ENCODE data around the gene AVL9.
A peak's percentile ranks its signal among the peaks of the same experiment; 100 is the strongest.

AVL9 gene

GRCh38 chr7:32477649-32477980, 17.7 kb upstream of the AVL9 start:
- no peak for DNase-seq (ENCODE audit: low read depth)
- TF ChIP-seq, protein P1, sequence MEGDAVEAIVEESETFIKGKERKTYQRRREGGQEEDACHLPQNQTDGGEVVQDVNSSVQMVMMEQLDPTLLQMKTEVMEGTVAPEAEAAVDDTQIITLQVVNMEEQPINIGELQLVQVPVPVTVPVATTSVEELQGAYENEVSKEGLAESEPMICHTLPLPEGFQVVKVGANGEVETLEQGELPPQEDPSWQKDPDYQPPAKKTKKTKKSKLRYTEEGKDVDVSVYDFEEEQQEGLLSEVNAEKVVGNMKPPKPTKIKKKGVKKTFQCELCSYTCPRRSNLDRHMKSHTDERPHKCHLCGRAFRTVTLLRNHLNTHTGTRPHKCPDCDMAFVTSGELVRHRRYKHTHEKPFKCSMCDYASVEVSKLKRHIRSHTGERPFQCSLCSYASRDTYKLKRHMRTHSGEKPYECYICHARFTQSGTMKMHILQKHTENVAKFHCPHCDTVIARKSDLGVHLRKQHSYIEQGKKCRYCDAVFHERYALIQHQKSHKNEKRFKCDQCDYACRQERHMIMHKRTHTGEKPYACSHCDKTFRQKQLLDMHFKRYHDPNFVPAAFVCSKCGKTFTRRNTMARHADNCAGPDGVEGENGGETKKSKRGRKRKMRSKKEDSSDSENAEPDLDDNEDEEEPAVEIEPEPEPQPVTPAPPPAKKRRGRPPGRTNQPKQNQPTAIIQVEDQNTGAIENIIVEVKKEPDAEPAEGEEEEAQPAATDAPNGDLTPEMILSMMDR (IDR thresholded peaks at IDR 0.05; ENCODE audit: control insufficient read depth, extremely low read depth, insufficient read depth): no peak
- H3K4me3 ChIP-seq (ENCODE audit: low read depth, low read length): no peak overlapping the region

- TF ChIP-seq, protein P1 (IDR thresholded peaks at IDR 0.05; ENCODE audit: control insufficient read depth, extremely low read depth, insufficient read depth): peak; percentile 91
- H3K4me3 ChIP-seq (ENCODE audit: low read depth, low read length): no peak overlapping the region
- no peak for DNase-seq (ENCODE audit: low read depth)
Measured at GRCh38 chr7:32479574-32480200, 15.6 kb upstream of the AVL9 start.

DNA sequence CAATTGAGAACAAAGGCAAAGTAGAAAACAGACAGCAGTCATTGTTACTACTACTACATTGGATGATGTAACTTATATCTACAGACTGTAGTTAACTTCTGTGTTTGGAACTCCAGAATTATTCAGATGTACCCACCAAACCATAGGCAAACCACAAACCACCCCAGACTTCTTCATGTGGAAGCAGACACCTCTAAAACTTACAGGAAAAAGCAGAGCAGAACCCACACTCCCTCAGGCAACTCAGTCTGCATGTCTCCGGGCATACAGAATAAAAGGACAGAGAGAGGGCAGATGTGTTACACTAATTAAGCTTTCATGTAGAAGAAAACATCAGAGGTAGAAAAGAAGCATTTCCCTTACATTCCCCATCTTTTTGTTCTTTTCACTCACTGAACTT, 14.1 kb upstream of the AVL9 start:
- DNase-seq (ENCODE audit: low read depth): no peak

GRCh38 chr7:32481921-32482320, 13.4 kb upstream of the AVL9 start:
- TF ChIP-seq, protein P1 (IDR thresholded peaks at IDR 0.05; ENCODE audit: control insufficient read depth, extremely low read depth, insufficient read depth): no peak
- DNase-seq (ENCODE audit: low read depth): no peak

More for the DNA sequence above, 14.1 kb upstream of the AVL9 start:
- TF ChIP-seq, protein P1 (IDR thresholded peaks at IDR 0.05; ENCODE audit: control insufficient read depth, extremely low read depth, insufficient read depth): no peak
- no peak overlapping the region for H3K4me3 ChIP-seq (ENCODE audit: low read depth, low read length)

DNA sequence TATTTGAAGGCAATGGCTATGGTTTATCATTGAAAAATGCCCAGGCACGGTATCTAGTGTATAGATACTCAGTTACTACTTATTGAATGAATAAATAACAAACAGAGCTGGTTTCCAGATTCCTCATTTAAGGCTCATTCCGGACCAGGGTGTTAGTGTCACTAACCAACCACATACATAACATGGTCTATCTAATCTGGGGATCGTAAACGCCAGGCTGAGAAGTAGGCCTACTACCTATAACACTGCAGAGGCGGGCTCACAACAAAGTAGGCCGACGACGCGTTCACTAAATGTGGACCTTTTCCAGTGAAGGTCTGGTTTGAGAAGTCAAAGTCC, 5.5 kb upstream of the AVL9 start:
- TF ChIP-seq, protein P1 (IDR thresholded peaks at IDR 0.05; ENCODE audit: control insufficient read depth, extremely low read depth, insufficient read depth): no peak
- H3K4me3 ChIP-seq (ENCODE audit: low read depth, low read length): peak overlapping the region; percentile 89
- no peak for DNase-seq (ENCODE audit: low read depth)

More at GRCh38 chr7:32481921-32482320, 13.4 kb upstream of the AVL9 start:
- no peak overlapping the region for H3K4me3 ChIP-seq (ENCODE audit: low read depth, low read length)

DNA sequence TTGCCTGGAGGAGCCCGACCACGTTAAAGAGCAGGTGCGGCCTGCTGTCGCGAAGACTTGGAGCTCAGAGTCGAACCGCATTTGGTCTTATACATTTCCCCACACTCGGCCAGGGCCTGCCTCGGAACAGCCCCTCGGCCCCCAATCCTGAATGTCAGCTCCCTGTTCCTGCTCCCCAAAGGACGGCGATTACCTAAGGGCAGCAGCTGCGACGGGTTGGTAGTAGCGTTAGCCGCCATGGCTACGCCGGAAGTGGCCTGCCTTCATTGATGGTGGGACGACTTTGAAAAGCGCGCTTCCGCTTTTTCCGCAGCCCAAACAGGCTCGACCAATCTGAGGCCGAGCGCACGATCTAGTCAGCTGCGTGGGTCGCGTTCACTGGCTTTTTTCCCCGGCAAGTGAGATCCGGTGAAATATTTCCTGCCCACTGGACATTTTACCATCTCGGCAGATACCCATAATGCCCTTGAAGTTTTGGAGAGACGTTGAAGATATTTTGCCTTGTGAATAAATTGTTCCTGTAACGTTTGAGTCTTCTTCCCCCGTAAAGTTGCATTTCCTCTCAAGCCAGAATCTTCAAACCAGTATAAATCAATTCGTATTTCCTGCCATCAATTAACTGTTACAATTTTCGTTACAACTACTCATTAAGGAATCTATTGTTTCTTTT, 5.0 kb upstream of the AVL9 start, which contains the start of gene LSM5:
LSM5 (minus strand) TSS at position 254 of the 670 bp plus-strand sequence; CDS start at position 239, 15 bp downstream.
- DNase-seq (ENCODE audit: low read depth): peak; percentile 92
- TF ChIP-seq, protein P1 (IDR thresholded peaks at IDR 0.05; ENCODE audit: control insufficient read depth, extremely low read depth, insufficient read depth): no peak
- peak within 1 kb of the TSS; percentile 89 for H3K4me3 ChIP-seq (ENCODE audit: low read depth, low read length)

DNA sequence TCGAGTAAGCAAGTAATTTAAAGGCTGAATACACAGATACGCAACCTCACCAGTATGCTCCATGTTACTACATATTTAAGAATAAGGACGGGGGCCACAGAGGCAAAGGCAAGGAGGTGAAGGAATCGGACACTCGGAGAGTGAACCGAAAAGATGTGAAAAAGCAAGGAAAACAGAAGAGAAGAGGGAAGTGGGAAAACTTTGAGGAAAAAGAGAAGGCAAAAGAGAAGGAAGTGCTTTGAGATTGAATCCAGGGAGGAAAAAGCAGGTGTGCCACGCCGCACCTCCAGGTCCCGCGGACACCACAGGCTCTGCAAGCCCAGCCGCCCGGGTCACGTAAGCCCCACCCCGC, 367 bp upstream of the AVL9 start:
- TF ChIP-seq, protein P1 (IDR thresholded peaks at IDR 0.05; ENCODE audit: control insufficient read depth, extremely low read depth, insufficient read depth): no peak
- DNase-seq (ENCODE audit: low read depth): no peak
- H3K4me3 ChIP-seq (ENCODE audit: low read depth, low read length): peak overlapping the region; percentile 62

All from LNCaP clone FGC (cell line).